H9 (cell line): ENCODE results near the gene GHR. TPM values are rescaled to one million over a fixed set of nuclear protein-coding genes. Genes with fewer than 3 reads are reported as not detected.

Experiments used
- DNase-seq: peaks from one replicate; pipeline ENCODE4 v3.0.0-alpha.2; 2017
- H2AFZ ChIP-seq: one replicate; pipeline ENCODE4 v1.6.1; 2013; ENCODE audit warnings: mild to moderate bottlenecking, low read length, control low read depth, moderate library complexity
- H2AK5ac ChIP-seq: 2 replicates; pipeline ENCODE4 v1.6.1; 2013; ENCODE audit warnings: low read length, control low read depth, mixed read lengths; ENCODE audit not compliant: insufficient read length
- H2BK120ac ChIP-seq: one replicate; pipeline ENCODE4 v1.6.1; 2013; ENCODE audit warnings: low read depth, mild to moderate bottlenecking, low read length, control low read depth, inconsistent platforms; ENCODE audit not compliant: poor library complexity, severe bottlenecking
- H2BK12ac ChIP-seq: 2 replicates; pipeline ENCODE4 v1.6.1; 2013; ENCODE audit warnings: low read length, control low read depth, mixed read lengths, low read depth; ENCODE audit not compliant: insufficient read length
- H2BK15ac ChIP-seq: 2 replicates; pipeline ENCODE4 v1.6.1; 2013; ENCODE audit warnings: low read depth, low read length, control low read depth
- H2BK20ac ChIP-seq: one replicate; pipeline ENCODE4 v1.6.1; 2013; ENCODE audit warnings: low read depth, mild to moderate bottlenecking, low read length, control low read depth, inconsistent platforms; ENCODE audit not compliant: poor library complexity, severe bottlenecking
- H2BK5ac ChIP-seq: 2 replicates; pipeline ENCODE4 v1.6.1; 2013; ENCODE audit warnings: low read length, control low read depth, mixed read lengths; ENCODE audit not compliant: insufficient read length
- H3K14ac ChIP-seq: 2 replicates; pipeline ENCODE4 v1.6.1; 2013; ENCODE audit warnings: low read length, control low read depth; ENCODE audit not compliant: insufficient read depth
- H3K18ac ChIP-seq: 2 replicates; pipeline ENCODE4 v1.6.1; 2013; ENCODE audit warnings: low read depth, mild to moderate bottlenecking, mixed read lengths, low read length, control low read depth; ENCODE audit not compliant: insufficient read length
- H3K23ac ChIP-seq: 2 replicates; pipeline ENCODE4 v1.6.1; 2013; ENCODE audit warnings: low read length, control low read depth, mixed read lengths, low read depth; ENCODE audit not compliant: insufficient read length
- H3K23me2 ChIP-seq: 2 replicates; pipeline ENCODE4 v1.6.1; 2013; ENCODE audit warnings: low read depth, mild to moderate bottlenecking, mixed read lengths, low read length, control low read depth; ENCODE audit not compliant: insufficient read length, poor library complexity, severe bottlenecking
- H3K27ac ChIP-seq: 2 replicates; pipeline ENCODE4 v1.5.1; 2013; ENCODE audit warnings: low read length, control low read depth, mixed read lengths, low read depth; ENCODE audit not compliant: insufficient read length
- H3K27me3 ChIP-seq: 2 replicates; pipeline ENCODE4 v1.6.1; 2013; ENCODE audit warnings: low read length, control low read depth, inconsistent platforms; ENCODE audit not compliant: insufficient read depth
- H3K4ac ChIP-seq: 2 replicates; pipeline ENCODE4 v1.6.1; 2013; ENCODE audit warnings: low read depth, mild to moderate bottlenecking, control low read depth, inconsistent platforms, low read length, moderate library complexity
- H3K4me1 ChIP-seq: 2 replicates; pipeline ENCODE4 v1.6.1; 2013; ENCODE audit warnings: low read length, control low read depth, inconsistent platforms; ENCODE audit not compliant: insufficient read depth
- H3K4me2 ChIP-seq: 2 replicates; pipeline ENCODE4 v1.6.1; 2013; ENCODE audit warnings: low read length, control low read depth, mixed read lengths; ENCODE audit not compliant: insufficient read length, insufficient read depth
- H3K56ac ChIP-seq: 2 replicates; pipeline ENCODE4 v1.6.1; 2013; ENCODE audit warnings: low read depth, mild to moderate bottlenecking, mixed read lengths, low read length, control low read depth; ENCODE audit not compliant: insufficient read length
- H3K79me1 ChIP-seq: 2 replicates; pipeline ENCODE4 v1.6.1; 2013; ENCODE audit warnings: low read depth, mild to moderate bottlenecking, moderate library complexity, low read length, control low read depth, inconsistent platforms; ENCODE audit not compliant: insufficient read depth, poor library complexity, severe bottlenecking
- H3K79me2 ChIP-seq: 2 replicates; pipeline ENCODE4 v1.6.1; 2013; ENCODE audit warnings: low read length, control low read depth, inconsistent platforms; ENCODE audit not compliant: insufficient read depth
- H3K9ac ChIP-seq: 2 replicates; pipeline ENCODE4 v1.6.1; 2013; ENCODE audit warnings: low read length, control low read depth, mixed read lengths; ENCODE audit not compliant: insufficient read length; ENCODE audit errors: extremely low read depth
- H3K9me3 ChIP-seq: one replicate; pipeline ENCODE4 v1.6.1; 2013; ENCODE audit warnings: low read depth, low read length, inconsistent platforms; ENCODE audit not compliant: control insufficient read depth
- H3T11ph ChIP-seq: one replicate; pipeline ENCODE4 v1.6.1; 2013; ENCODE audit warnings: mild to moderate bottlenecking, low read length, control low read depth, inconsistent platforms
- H4K20me1 ChIP-seq: one replicate; pipeline ENCODE4 v1.6.1; 2013; ENCODE audit not compliant: control insufficient read depth, insufficient read length, insufficient read depth
- H4K5ac ChIP-seq: 2 replicates; pipeline ENCODE4 v1.6.1; 2013; ENCODE audit warnings: low read depth, mild to moderate bottlenecking, mixed read lengths, low read length, control low read depth; ENCODE audit not compliant: insufficient read length
- H4K8ac ChIP-seq: replicated peaks from 2 replicates; pipeline ENCODE4 v1.6.1; 2013; ENCODE audit warnings: low read length, control low read depth, mixed read lengths, low read depth; ENCODE audit not compliant: insufficient read length
- H4K91ac ChIP-seq: 2 replicates; pipeline ENCODE4 v1.6.1; 2013; ENCODE audit warnings: low read depth, mild to moderate bottlenecking, moderate library complexity, mixed read lengths, low read length, control low read depth; ENCODE audit not compliant: insufficient read length
- H3K27ac Mint-ChIP-seq, 3 experiments: 2 replicates in 2 of 3; 3 replicates in 1 of 3; pipeline ENCODE4 v1.8.0; 2020 to 2021; ENCODE audit warnings: mixed read lengths in 3 of 3, mild to moderate bottlenecking in 1 of 3, moderate library complexity in 1 of 3
- H3K27me3 Mint-ChIP-seq: 2 replicates; pipeline ENCODE4 v1.8.0; 2021; ENCODE audit warnings: low read depth, mild to moderate bottlenecking, moderate library complexity, mixed read lengths
- H3K36me3 Mint-ChIP-seq, 3 experiments: 2 replicates in 2 of 3; 3 replicates in 1 of 3; pipeline ENCODE4 v1.8.0; 2020 to 2021; ENCODE audit warnings: low read depth in 3 of 3, mixed read lengths in 3 of 3; ENCODE audit not compliant: insufficient read depth in 1 of 3
- H3K4me1 Mint-ChIP-seq, 2 experiments: 2 replicates each; pipeline ENCODE4 v1.8.0; 2020; ENCODE audit warnings: mixed read lengths in 2 of 2
- H3K4me3 Mint-ChIP-seq, 2 experiments: 2 replicates in 1 of 2; 3 replicates in 1 of 2; pipeline ENCODE4 v1.8.0; 2020 to 2021; ENCODE audit warnings: mild to moderate bottlenecking in 2 of 2, mixed read lengths in 2 of 2, moderate library complexity in 1 of 2
- H3K9me3 Mint-ChIP-seq, 2 experiments: 2 replicates in 1 of 2; 3 replicates in 1 of 2; pipeline ENCODE4 v1.8.0; 2020; ENCODE audit warnings: mild to moderate bottlenecking in 2 of 2, mixed read lengths in 2 of 2, moderate library complexity in 1 of 2
- CTCF ChIP-seq: fragments of 200-600 bp; sonication (generic); conservative IDR thresholded peaks from 3 replicates; pipeline ENCODE4 v1.8.0; 2021; ENCODE audit warnings: antibody characterized with exemption, mild to moderate bottlenecking
- WGBS: extraction: QIAGEN DNeasy Blood & Tissue Kit; methylation state at CpG from one replicate; pipeline ENCODE4 v1.1.7; 2013; ENCODE audit warnings: missing lambda C conversion rate, low lambda C conversion rate, mixed read lengths; ENCODE audit not compliant: insufficient read length; ENCODE audit errors: extremely low coverage; 5-methylcytosine and 5-hydroxymethylcytosine counted together
- total RNA-seq: library from RNA; stranded (reverse); gene quantifications from 2 replicates; pipeline ENCODE4 v1.2.1, GENCODE V29; 2021

Gene GHR
- total RNA-seq, 1 experiment from 2014 or later = 0.20 TPM

GRCh38 chr5:42381973-42382372 is 41.3 kb upstream of the GHR start:
- H3K56ac ChIP-seq = no peak overlapping the region
- H3K23ac ChIP-seq = no peak overlapping the region
- H3K9me3 Mint-ChIP-seq = peaks cover 0 to 5% of the 10 kb centered on the region in 2 experiments; a peak in 1 of 5 replicates
- no CpG with 5 or more reads among the region's 2 CpGs for WGBS
- no peaks in the 10 kb centered on the region for H3K27me3 ChIP-seq
- no peak overlapping the region for H3K14ac ChIP-seq
- no peak overlapping the region for H2BK5ac ChIP-seq
- no peak for DNase-seq
- H2BK20ac ChIP-seq = no peak overlapping the region
- H3K9ac ChIP-seq = no peak overlapping the region
- no peaks in the 10 kb centered on the region for H3K79me2 ChIP-seq
- no peak overlapping the region for H3K4me3 Mint-ChIP-seq
- no peaks in the 10 kb centered on the region for H3K4me1 ChIP-seq
- H2BK15ac ChIP-seq = no peak overlapping the region
- no peak overlapping the region for H3K18ac ChIP-seq
- H3K36me3 Mint-ChIP-seq = 0 out of 7 replicates have a peak, but pooled peaks cover 0 to 2% (median 0%) of the 10 kb centered on the region in 3 experiments
- no peaks in the 10 kb centered on the region for H3K79me1 ChIP-seq
- H4K91ac ChIP-seq = no peak overlapping the region
- no peak overlapping the region for H2BK120ac ChIP-seq
- H2AK5ac ChIP-seq = no peak overlapping the region
- H3K4me1 Mint-ChIP-seq = no peaks in the 10 kb centered on the region
- H3K23me2 ChIP-seq = no peaks in the 10 kb centered on the region
- no peaks in the 10 kb centered on the region for H3K27me3 Mint-ChIP-seq
- no peak overlapping the region for H3T11ph ChIP-seq
- no peak overlapping the region for H2BK12ac ChIP-seq
- no peak overlapping the region for H3K27ac Mint-ChIP-seq
- no peaks in the 10 kb centered on the region for H3K9me3 ChIP-seq
- no peak for TF ChIP-seq CTCF
- no peak overlapping the region for H2AFZ ChIP-seq
- H4K5ac ChIP-seq = no peak overlapping the region
- no peak overlapping the region for H3K27ac ChIP-seq
- H4K8ac ChIP-seq = no peak overlapping the region
- H3K4ac ChIP-seq = no peak overlapping the region
- H4K20me1 ChIP-seq = no peaks in the 10 kb centered on the region
- no peak overlapping the region for H3K4me2 ChIP-seq
